OCI-LY3 (cell line): ENCODE data around the gene DNAJC5.

Source experiments
- EZH2phosphoT487 ChIP-seq: fragments of 200-600 bp; shearing (Covaris generic); IDR thresholded peaks from 2 replicates; pipeline ENCODE4 v1.6.1; 2018; ENCODE audit warnings: antibody characterized with exemption, mixed run types, low read depth
- TF ChIP-seq, protein P1 (sequence below): fragments of 200-600, 300-600 bp; sonication (generic); IDR thresholded peaks from 2 replicates; pipeline ENCODE4 v1.5.1; 2014; ENCODE audit warnings: antibody characterized with exemption, low read length, low read depth

DNA sequence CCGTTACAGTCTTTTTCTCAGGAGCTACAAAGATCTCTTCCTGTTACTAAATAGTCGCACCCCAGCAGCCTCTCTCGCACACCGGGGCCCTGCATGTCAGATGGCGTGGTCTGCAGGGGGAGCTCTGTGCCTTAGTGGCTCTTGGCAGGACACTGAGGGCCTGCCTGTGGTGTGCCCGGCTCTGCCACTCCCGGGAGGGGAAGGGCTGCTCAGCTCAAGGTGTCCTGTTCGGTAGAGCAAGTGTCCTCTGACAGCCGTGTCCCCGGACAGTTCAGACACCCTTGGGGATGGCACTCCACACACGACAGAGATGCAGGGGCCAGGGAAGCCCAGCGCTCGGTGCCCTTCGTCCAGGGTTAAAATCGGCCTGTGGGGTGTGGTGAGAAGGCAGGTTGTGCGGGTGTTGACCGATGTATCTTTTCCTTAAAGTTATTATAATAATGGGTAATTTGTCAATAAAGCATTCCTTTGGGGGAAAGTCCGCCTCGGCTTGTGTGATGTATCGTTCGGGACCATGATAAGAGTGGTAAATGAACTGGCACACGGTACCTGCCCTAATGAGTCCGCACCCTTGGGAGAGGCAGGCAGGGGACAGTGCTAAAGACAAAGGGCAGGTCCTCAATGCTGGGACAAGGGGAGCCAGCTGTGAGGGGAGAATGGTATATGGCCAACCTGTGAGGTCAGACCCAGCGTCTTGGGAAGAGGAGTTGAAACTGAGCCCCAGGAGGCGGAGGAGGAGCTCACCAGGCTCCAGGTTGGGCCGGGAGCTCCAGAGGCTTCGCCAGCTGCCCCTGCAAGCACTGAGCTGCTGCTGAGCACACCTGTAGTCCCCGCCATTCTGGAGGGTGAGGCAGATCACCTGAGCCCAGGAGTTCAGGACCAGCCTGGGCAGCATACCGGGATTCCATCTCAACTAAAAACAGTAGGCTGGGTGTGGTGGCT, 3.6 kb upstream of the DNAJC5 start:
- TF ChIP-seq, protein P1, sequence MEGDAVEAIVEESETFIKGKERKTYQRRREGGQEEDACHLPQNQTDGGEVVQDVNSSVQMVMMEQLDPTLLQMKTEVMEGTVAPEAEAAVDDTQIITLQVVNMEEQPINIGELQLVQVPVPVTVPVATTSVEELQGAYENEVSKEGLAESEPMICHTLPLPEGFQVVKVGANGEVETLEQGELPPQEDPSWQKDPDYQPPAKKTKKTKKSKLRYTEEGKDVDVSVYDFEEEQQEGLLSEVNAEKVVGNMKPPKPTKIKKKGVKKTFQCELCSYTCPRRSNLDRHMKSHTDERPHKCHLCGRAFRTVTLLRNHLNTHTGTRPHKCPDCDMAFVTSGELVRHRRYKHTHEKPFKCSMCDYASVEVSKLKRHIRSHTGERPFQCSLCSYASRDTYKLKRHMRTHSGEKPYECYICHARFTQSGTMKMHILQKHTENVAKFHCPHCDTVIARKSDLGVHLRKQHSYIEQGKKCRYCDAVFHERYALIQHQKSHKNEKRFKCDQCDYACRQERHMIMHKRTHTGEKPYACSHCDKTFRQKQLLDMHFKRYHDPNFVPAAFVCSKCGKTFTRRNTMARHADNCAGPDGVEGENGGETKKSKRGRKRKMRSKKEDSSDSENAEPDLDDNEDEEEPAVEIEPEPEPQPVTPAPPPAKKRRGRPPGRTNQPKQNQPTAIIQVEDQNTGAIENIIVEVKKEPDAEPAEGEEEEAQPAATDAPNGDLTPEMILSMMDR, result no peak
- TF ChIP-seq EZH2phosphoT487, result no peak
